Loucy (cell line): Measurements from ENCODE around the gene RUNX1.

Experiments
- EZH2phosphoT487 ChIP-seq: fragments of 200-600 bp; IDR thresholded peaks from 2 replicates; pipeline ENCODE4 v1.6.1; 2018; ENCODE audit warnings: antibody characterized with exemption, mild to moderate bottlenecking, moderate library complexity, borderline replicate concordance
- TF ChIP-seq, protein P1 (sequence below): fragments of 200-600 bp; sonication (generic); conservative IDR thresholded peaks from 2 replicates; pipeline ENCODE4 v1.5.1; 2014; ENCODE audit warnings: mild to moderate bottlenecking, antibody characterized with exemption, low read length

DNA sequence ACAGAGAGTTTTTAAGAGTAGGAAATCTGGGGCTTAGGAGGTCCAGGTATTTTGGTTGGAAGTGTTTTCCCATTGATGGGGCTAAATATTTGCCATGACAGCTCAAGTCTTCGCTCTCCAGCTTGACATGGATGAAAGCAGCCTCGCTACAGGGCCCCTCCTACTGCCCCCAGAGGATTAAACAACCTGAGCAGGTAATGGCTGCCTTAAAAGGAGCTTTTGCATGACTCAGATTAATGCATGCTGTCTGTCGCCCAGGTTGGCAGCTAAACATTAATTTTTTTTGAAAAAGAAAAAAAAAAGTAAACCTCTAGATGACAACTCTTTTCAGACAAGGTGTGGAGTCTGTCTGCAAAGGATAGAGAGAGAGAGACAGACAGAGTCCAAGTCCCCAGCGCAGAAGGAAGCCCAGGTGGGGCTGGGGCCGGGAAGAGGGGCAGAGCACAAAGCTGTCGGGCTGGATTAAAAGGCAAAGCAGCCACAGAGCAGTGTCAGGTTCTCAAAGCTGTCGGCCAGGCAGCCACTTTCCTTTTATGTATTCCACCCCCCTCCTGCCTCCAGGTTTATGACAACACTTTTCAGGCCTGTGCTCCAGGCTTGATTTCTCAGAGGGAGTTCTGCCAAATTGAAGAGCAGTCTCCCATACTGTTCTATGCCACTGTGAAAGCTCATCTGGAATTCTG is 252.4 kb downstream of the RUNX1 start:
- TF ChIP-seq, protein P1, sequence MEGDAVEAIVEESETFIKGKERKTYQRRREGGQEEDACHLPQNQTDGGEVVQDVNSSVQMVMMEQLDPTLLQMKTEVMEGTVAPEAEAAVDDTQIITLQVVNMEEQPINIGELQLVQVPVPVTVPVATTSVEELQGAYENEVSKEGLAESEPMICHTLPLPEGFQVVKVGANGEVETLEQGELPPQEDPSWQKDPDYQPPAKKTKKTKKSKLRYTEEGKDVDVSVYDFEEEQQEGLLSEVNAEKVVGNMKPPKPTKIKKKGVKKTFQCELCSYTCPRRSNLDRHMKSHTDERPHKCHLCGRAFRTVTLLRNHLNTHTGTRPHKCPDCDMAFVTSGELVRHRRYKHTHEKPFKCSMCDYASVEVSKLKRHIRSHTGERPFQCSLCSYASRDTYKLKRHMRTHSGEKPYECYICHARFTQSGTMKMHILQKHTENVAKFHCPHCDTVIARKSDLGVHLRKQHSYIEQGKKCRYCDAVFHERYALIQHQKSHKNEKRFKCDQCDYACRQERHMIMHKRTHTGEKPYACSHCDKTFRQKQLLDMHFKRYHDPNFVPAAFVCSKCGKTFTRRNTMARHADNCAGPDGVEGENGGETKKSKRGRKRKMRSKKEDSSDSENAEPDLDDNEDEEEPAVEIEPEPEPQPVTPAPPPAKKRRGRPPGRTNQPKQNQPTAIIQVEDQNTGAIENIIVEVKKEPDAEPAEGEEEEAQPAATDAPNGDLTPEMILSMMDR = no peak
- no peak for TF ChIP-seq EZH2phosphoT487
